COLO668 (cell line): ENCODE results near the gene SPAM1.
"Not testable (repeated sequence)": the region's sequence is repeated elsewhere in the genome, so short reads cannot be mapped to it uniquely, and the experiment has no call there.

ENCODE experiments used
- DNase-seq: peaks from one replicate; lab custom pipeline; 2025; ENCODE audit not compliant: unreplicated experiment; lab: John Stamatoyannopoulos, UW

The SPAM1 gene

GRCh38 chr7:123924941-123925340 is at the start of gene SPAM1:
Gene SPAM1, plus strand, starts transcription at chr7:123925241. Its CDS starts 28,330 bp downstream, at chr7:123953571.
- no peak for DNase-seq

- no peak for DNase-seq
Measured at GRCh38 chr7:123876557-123877256, 48.3 kb upstream of the SPAM1 start.

GRCh38 chr7:123879628-123880027 is 45.4 kb upstream of the SPAM1 start:
- no peak for DNase-seq

GRCh38 chr7:123881300-123881699 is 43.7 kb upstream of the SPAM1 start:
- no peak for DNase-seq

GRCh38 chr7:123883154-123883553 is 41.9 kb upstream of the SPAM1 start:
- no peak for DNase-seq

GRCh38 chr7:123888192-123888591 is 36.8 kb upstream of the SPAM1 start:
- no peak for DNase-seq

- not testable (repeated sequence) for DNase-seq
Measured at GRCh38 chr7:123894753-123895152, 30.3 kb upstream of the SPAM1 start.

GRCh38 chr7:123901101-123901500 is 23.9 kb upstream of the SPAM1 start:
- no peak for DNase-seq

GRCh38 chr7:123905714-123906113 is 19.3 kb upstream of the SPAM1 start:
- no peak for DNase-seq

GRCh38 chr7:123916240-123916724 is 8.8 kb upstream of the SPAM1 start:
- no peak for DNase-seq

GRCh38 chr7:123917878-123918277 is 7.2 kb upstream of the SPAM1 start:
- no peak for DNase-seq

GRCh38 chr7:123918309-123918708 is 6.7 kb upstream of the SPAM1 start:
- DNase-seq, result no peak

GRCh38 chr7:123923599-123923998 is 1.4 kb upstream of the SPAM1 start:
- no peak for DNase-seq

- no peak for DNase-seq
Measured at GRCh38 chr7:123929107-123929506, 4.1 kb downstream of the SPAM1 start.

- no peak for DNase-seq
Measured at GRCh38 chr7:123929655-123930054, 4.6 kb downstream of the SPAM1 start.

GRCh38 chr7:123935436-123936381 is 10.7 kb downstream of the SPAM1 start:
- DNase-seq, result no peak

- no peak for DNase-seq
Measured at GRCh38 chr7:123936388-123936787, 11.3 kb downstream of the SPAM1 start.

- DNase-seq, result no peak
Measured at GRCh38 chr7:123939784-123940183, 14.7 kb downstream of the SPAM1 start.

- no peak for DNase-seq
Measured at GRCh38 chr7:123941391-123942180, 16.5 kb downstream of the SPAM1 start.

GRCh38 chr7:123944395-123944794 is 19.4 kb downstream of the SPAM1 start:
- DNase-seq, result no peak

GRCh38 chr7:123945938-123946337 is 20.9 kb downstream of the SPAM1 start:
- no peak for DNase-seq
